Mesothelial cell of epicardium (in vitro differentiated cells): ENCODE results near the gene TANGO2. TPM values are rescaled to one million over a fixed set of nuclear protein-coding genes. Genes with fewer than 3 reads are reported as not detected.

Experiments
- DNase-seq, 2 experiments: peaks; one replicate each; pipeline ENCODE4 v3.0.0; 2021; ENCODE audit warnings: low spot score in 2 of 2; ENCODE audit not compliant: unreplicated experiment in 2 of 2
- H3K27ac Mint-ChIP-seq: 2 replicates; pipeline ENCODE4 v1.8.0; 2021; ENCODE audit warnings: mixed read lengths
- H3K27me3 Mint-ChIP-seq: 2 replicates; pipeline ENCODE4 v1.8.0; 2021; ENCODE audit warnings: low read depth, mixed read lengths
- H3K36me3 Mint-ChIP-seq: 2 replicates; pipeline ENCODE4 v1.8.0; 2021; ENCODE audit warnings: mixed read lengths
- H3K4me1 Mint-ChIP-seq: 2 replicates; pipeline ENCODE4 v1.8.0; 2021; ENCODE audit warnings: mixed read lengths
- H3K4me3 Mint-ChIP-seq: 2 replicates; pipeline ENCODE4 v1.8.0; 2021; ENCODE audit warnings: mild to moderate bottlenecking, moderate library complexity, mixed read lengths
- H3K9me3 Mint-ChIP-seq: 2 replicates; pipeline ENCODE4 v1.8.0; 2021; ENCODE audit warnings: mixed read lengths
- total RNA-seq: library from RNA; stranded (reverse); gene quantifications from 3 replicates; pipeline ENCODE4 v1.2.1, GENCODE V29; 2021
- TF ChIP-seq, protein P1 (sequence below): fragments of 200-600 bp; sonication (generic); IDR thresholded peaks from one replicate; pipeline ENCODE4 v1.5.0; 2021; ENCODE audit warnings: antibody characterized with exemption; ENCODE audit not compliant: unreplicated experiment

Gene TANGO2
- total RNA-seq, 1 donor from 2014 or later, result 15.6 TPM

DNA sequence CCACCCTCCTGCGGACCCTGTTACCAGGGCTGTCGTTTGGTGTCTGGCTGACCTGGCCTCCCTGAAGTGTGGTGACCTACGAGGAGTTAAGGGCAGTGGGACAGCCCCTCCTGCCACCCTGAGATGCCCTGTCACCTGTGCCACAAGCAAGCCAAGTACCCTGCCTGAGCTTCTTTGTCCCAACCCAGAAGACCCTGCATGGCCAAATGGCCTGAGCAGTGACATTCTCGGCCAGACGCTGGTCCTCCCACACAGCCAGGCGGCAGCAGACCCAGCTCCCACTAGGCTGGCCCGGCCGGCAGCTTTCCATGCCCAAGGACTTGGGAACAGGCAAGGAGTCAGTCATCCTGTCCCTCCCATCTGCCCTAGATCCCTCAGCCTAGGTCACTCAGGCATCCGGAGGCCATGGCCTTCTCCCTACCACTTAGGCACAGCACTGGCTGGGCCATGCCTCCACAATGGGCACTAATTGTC lies 11.9 kb upstream of the TANGO2 start:
- no peak overlapping the region for H3K27ac Mint-ChIP-seq
- no peaks in the 10 kb centered on the region for H3K4me1 Mint-ChIP-seq
- peaks cover 5% of the 10 kb centered on the region for H3K27me3 Mint-ChIP-seq
- DNase-seq, result no peak
- no peak overlapping the region for H3K4me3 Mint-ChIP-seq
- no peaks in the 10 kb centered on the region for H3K36me3 Mint-ChIP-seq
- TF ChIP-seq, protein P1, sequence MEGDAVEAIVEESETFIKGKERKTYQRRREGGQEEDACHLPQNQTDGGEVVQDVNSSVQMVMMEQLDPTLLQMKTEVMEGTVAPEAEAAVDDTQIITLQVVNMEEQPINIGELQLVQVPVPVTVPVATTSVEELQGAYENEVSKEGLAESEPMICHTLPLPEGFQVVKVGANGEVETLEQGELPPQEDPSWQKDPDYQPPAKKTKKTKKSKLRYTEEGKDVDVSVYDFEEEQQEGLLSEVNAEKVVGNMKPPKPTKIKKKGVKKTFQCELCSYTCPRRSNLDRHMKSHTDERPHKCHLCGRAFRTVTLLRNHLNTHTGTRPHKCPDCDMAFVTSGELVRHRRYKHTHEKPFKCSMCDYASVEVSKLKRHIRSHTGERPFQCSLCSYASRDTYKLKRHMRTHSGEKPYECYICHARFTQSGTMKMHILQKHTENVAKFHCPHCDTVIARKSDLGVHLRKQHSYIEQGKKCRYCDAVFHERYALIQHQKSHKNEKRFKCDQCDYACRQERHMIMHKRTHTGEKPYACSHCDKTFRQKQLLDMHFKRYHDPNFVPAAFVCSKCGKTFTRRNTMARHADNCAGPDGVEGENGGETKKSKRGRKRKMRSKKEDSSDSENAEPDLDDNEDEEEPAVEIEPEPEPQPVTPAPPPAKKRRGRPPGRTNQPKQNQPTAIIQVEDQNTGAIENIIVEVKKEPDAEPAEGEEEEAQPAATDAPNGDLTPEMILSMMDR, result no peak
- H3K9me3 Mint-ChIP-seq, result peaks cover 15% of the 10 kb centered on the region

DNA sequence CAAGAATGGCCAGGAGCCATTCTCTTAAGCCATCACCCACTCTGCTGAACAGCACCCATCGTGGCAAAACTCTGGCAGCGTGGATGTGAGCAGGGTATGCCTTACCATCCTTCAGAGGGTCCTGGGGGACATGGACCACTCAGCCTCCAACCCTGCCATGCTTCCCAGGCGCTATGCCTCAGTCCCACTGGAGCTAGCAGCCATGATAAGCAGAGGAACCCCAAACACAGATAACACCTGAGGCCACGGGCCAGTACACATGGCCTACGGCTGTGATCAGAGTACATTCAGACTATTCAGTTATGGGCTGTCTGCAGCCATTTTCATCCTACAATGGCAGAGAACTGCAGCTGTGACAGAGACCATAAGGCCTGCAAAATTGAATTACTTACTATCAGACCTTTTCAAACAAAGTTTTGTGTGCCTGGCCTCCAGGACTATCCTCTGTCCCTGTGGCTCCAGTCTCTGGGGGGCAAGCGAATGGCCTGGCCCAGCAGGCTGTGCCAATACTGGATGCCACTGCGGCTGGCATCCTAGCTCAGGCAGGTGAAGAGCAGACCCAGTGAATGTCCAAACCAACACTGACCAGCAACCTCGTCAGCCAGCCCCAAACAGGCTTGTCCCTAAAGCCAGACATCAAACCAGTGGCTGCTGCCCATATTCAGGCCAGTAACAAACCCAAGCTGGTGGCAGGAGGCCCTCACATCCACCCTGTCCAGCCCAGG lies 11.2 kb upstream of the TANGO2 start:
- no peaks in the 10 kb centered on the region for H3K4me1 Mint-ChIP-seq
- TF ChIP-seq, protein P1, result no peak
- DNase-seq, result no peak
- no peak overlapping the region for H3K4me3 Mint-ChIP-seq
- H3K9me3 Mint-ChIP-seq, result peaks cover 8% of the 10 kb centered on the region
- H3K27ac Mint-ChIP-seq, result no peak overlapping the region
- no peaks in the 10 kb centered on the region for H3K36me3 Mint-ChIP-seq
- H3K27me3 Mint-ChIP-seq, result peaks cover 12% of the 10 kb centered on the region

DNA sequence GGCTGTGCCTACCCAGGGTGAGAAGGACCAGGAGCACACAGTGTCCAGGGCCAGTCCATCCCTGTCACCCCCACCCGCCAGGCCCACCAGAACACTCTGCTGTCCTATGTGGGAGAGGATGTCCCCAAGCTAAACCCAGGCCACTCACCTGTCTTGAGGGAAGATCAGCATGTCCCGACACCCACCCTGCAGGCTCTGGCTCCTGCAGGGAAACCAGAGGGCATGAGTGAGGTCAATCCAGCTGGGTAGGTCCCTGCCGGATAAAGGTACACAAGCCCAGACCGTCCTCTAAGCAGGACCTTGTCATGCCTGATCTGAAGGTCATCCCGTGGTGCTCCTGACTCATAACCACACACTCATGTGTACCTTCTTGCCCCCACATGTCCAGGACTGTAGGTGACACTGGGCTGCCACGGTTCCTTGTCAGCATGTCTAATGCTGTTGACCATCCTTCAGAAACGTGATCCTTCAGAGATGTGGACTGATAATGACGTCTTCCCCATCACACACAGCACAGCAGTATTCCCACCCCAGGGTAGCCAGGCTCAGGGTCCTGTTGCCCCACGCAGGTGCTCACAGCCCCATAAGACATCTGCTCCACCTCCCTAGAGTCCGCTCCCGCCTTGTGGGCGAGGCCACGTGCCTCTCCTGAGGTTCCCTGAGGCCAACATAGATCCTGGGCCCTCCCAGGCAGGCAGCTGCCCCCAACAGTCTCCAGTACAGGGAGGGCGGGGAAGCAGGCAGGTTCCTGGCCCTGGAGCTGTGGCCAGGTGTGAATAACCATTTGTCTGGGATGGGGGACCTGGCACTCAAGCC lies 10.4 kb upstream of the TANGO2 start:
- peaks cover 3% of the 10 kb centered on the region for H3K9me3 Mint-ChIP-seq
- H3K27ac Mint-ChIP-seq, result no peak overlapping the region
- no peaks in the 10 kb centered on the region for H3K4me1 Mint-ChIP-seq
- no peaks in the 10 kb centered on the region for H3K36me3 Mint-ChIP-seq
- TF ChIP-seq, protein P1, result no peak
- DNase-seq, result no peak
- no peak overlapping the region for H3K4me3 Mint-ChIP-seq
- peaks cover 19% of the 10 kb centered on the region for H3K27me3 Mint-ChIP-seq

GRCh38 chr22:20011123-20011992 lies 9.6 kb upstream of the TANGO2 start:
- H3K4me1 Mint-ChIP-seq, result no peaks in the 10 kb centered on the region
- H3K9me3 Mint-ChIP-seq, result no peaks in the 10 kb centered on the region
- TF ChIP-seq, protein P1, result no peak
- H3K36me3 Mint-ChIP-seq, result no peaks in the 10 kb centered on the region
- no peak overlapping the region for H3K4me3 Mint-ChIP-seq
- DNase-seq, result no peak
- peaks cover 21% of the 10 kb centered on the region for H3K27me3 Mint-ChIP-seq
- H3K27ac Mint-ChIP-seq, result no peak overlapping the region

GRCh38 chr22:20011993-20012740 lies 8.7 kb upstream of the TANGO2 start:
- Mint-ChIP-seq H3K4me3 (no peak overlapping the region), H3K27me3 (peaks cover 26% of the 10 kb centered on the region), H3K4me1 (no peaks in the 10 kb centered on the region), H3K36me3 (no peaks in the 10 kb centered on the region), H3K9me3 (no peaks in the 10 kb centered on the region), H3K27ac (no peak overlapping the region)
- DNase-seq, result no peak
- TF ChIP-seq, protein P1, result no peak
